ENCODE results near the gene CNTN4.

Gene CNTN4

DNA sequence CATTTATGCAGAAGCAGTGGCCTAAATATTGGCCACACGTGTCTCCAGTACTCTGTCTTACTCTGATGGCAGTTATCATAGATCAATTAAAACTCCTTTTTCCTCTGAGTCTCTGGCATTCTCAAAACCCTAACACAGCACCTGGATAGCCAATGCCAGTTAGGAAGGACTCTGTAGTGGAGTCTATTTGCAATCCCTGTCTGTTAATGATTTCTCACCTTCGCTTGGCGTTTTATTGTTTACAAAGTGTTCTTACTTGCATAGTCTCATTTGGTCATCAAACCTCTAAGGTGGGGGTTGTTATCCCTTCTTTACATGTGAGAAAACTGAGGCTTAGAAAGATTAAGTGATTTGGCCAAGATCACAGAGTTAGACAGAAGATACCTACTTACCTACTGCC is 752.7 kb downstream of the CNTN4 start:
- Mint-ChIP-seq H3K9me3 (no peaks in the 10 kb centered on the region), H3K27me3 (no peaks in the 10 kb centered on the region), H3K27ac (no peak overlapping the region), H3K4me1 (no peaks in the 10 kb centered on the region), H3K4me3 (no peak overlapping the region)
- no peak for ATAC-seq
- no peak for DNase-seq

DNA sequence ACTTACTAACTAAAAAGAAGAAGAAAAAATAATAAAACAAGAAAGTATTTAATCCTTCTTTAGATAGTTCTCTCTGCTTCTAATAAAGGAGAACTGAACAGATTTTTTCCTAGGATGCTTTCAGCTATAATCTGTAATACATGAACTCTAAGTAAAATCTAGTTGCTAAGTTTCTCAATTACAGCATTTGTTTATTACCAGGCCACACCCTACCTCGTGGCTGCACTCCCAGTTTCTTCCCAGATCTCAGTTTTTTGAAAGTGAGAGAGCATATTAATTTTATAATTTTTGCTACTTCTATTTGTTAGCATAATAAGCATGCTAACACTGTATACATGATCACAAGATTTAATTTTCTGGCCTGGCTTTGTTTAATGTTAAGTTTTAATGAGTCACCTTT is 753.2 kb downstream of the CNTN4 start:
- Mint-ChIP-seq H3K4me1 (no peaks in the 10 kb centered on the region), H3K27me3 (no peaks in the 10 kb centered on the region), H3K4me3 (no peak overlapping the region), H3K9me3 (no peaks in the 10 kb centered on the region), H3K27ac (no peak overlapping the region)
- ATAC-seq: no peak
- no peak for DNase-seq

DNA sequence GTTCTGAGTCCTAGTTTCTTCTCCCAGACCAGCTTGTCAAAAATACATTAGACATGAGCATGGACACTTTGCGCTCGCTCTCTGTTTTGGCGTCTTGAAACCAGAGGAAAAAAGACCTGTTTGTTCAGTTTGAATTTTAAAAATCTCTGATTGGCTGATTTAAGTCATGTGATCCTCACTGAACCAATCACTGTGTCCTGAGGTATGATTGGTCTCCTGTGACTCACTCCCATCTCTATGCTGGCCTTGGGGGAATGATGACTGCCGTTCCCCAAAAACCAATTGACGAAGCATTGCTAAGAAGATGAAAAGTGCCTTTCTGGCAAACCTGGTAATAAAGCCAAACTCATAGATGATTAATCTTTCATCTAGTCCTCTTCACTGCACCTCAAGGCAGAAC is 755.0 kb downstream of the CNTN4 start:
- Mint-ChIP-seq H3K27me3 (no peaks in the 10 kb centered on the region), H3K4me1 (no peaks in the 10 kb centered on the region), H3K4me3 (no peak overlapping the region), H3K27ac (no peak overlapping the region), H3K9me3 (no peaks in the 10 kb centered on the region)
- no peak for ATAC-seq
- no peak for DNase-seq

DNA sequence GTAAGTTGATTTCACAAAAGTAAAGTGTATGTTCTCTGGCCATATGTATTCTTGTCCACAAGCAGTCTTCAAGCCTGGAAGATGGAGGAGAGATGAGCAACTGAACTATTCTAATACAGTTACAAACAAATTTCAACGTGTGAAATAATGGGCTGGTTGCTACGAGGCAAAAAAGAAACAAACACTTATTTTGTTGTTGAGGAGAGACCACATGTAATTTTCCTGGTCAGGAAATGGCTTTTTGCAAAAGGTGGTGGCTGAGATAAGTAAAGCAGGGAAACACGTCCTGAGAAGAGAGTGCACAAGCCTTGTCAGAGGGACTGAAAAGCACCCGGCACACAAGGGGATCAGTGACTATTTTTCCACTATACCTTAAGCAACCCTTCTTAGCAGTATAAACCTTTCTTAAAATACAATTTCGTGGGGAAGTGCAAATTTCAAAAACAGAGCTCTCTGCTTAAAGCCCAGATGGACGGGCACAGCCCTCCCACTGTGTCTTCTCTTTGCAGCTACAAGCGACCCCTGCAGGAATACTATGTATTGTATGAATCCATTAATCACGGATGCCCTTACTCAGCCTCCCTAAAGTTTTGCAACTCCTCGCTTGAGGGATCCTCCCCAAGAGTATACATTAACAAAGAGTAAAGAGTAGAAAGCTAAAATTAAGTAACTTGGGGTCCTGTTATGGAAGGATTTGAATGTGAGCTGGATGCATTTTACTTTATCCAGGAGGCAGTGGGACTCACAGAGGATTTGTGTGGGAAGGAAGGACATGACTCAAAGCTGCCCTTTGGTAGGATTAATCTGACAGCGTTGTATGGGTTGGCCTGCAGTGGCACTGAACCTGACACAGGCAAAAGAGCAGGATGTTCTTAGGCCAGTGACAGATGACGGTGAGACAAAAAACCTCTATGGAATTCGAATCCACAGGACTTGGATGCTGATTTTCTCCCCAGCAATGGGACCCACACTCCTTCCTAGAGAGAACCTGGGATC is 757.8 kb downstream of the CNTN4 start:
- ATAC-seq: no peak
- Mint-ChIP-seq H3K4me3 (no peak overlapping the region), H3K27me3 (no peaks in the 10 kb centered on the region), H3K9me3 (no peaks in the 10 kb centered on the region), H3K4me1 (no peaks in the 10 kb centered on the region), H3K27ac (no peak overlapping the region)
- no peak for DNase-seq

DNA sequence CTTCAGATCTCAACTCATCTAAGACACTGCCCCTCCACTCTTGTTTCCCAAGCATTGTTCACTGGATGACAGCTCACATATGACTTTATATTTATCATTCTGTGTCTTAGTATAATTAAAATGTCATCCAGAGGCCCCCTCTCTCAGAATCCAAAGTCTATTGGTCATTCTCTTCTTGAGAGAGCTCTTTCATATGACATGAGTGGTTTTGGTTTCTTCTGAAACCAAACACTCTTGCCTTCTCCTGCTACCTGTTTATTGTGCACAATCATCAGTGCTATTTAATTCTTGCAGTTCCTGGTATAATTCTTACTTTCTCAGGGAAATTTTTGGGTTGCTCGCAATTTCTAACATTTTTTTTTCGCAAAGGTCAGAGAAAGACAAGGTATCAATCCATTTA is 762.0 kb downstream of the CNTN4 start:
- no peaks in the 10 kb centered on the region for H3K27me3 Mint-ChIP-seq
- ATAC-seq: no peak
- no peak for DNase-seq
- no peak overlapping the region for H3K27ac Mint-ChIP-seq
- H3K4me3 Mint-ChIP-seq: no peak overlapping the region
- no peaks in the 10 kb centered on the region for H3K4me1 Mint-ChIP-seq
- H3K9me3 Mint-ChIP-seq: no peaks in the 10 kb centered on the region

DNA sequence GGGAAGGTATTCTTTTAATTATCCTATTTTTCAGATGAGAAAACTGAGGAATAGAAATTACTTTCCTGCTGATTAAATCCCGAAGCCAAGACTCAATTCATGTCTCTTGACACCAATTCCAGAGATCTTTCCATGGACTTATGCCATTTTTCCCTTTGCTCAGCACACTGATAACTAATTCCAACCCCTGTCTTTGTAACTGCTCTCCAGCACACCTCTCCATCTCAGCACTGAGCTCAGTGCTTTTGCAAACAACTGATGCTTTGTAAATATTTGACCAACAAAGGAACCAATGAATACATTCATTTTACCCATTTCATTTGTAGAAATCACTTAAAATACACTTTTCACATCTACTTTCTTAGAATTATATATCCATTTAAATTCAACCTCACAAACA is 762.5 kb downstream of the CNTN4 start:
- Mint-ChIP-seq H3K9me3 (no peaks in the 10 kb centered on the region), H3K4me3 (no peak overlapping the region), H3K4me1 (no peaks in the 10 kb centered on the region), H3K27me3 (no peaks in the 10 kb centered on the region), H3K27ac (no peak overlapping the region)
- ATAC-seq: no peak
- no peak for DNase-seq

DNA sequence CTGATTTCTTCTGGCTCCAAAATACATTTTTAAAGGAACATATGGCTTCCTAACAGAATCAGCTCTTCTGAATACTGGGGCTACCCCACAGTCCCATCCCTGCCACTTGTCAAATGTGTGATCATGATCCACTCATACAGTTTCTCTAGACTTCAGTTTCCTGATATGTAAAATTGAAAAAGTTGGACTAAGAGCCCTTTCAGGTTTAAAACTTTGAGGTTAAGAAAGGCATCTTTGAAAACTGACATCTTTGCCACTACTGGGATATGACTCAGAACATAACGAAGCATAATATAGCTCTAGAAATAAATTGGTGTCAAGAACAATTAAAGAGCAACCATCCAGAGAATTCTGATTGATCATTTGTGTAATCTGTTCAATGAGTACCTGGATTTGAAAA is 763.3 kb downstream of the CNTN4 start:
- Mint-ChIP-seq H3K27me3 (no peaks in the 10 kb centered on the region), H3K27ac (no peak overlapping the region)
- no peak for ATAC-seq

DNA sequence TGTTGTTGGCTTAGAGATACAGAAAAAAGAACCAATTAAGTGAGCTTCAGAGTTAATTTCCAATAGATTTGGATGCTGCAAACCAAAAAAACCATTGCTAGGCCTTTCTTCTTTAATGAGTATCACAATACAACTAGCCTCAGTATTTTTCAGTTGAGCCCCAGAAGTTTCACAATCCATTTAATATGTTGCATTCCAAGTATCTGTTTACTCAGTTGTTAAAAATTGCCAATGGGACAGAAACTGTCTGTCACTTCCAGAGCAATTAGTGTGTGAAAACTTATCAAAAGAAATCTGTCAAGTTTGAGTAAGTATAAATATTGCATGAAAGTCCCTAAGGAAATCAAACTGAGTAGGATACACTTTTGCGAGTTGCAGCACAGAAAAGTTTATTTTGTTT is 763.7 kb downstream of the CNTN4 start:
- H3K4me1 Mint-ChIP-seq: no peaks in the 10 kb centered on the region
- H3K27me3 Mint-ChIP-seq: no peaks in the 10 kb centered on the region
- no peak for ATAC-seq
- no peak for DNase-seq
- H3K9me3 Mint-ChIP-seq: no peaks in the 10 kb centered on the region
- H3K4me3 Mint-ChIP-seq: no peak overlapping the region
- no peak overlapping the region for H3K27ac Mint-ChIP-seq

More for the DNA sequence above, 763.3 kb downstream of the CNTN4 start:
- no peak for DNase-seq
- no peaks in the 10 kb centered on the region for H3K9me3 Mint-ChIP-seq
- no peak overlapping the region for H3K4me3 Mint-ChIP-seq
- H3K4me1 Mint-ChIP-seq: no peaks in the 10 kb centered on the region

DNA sequence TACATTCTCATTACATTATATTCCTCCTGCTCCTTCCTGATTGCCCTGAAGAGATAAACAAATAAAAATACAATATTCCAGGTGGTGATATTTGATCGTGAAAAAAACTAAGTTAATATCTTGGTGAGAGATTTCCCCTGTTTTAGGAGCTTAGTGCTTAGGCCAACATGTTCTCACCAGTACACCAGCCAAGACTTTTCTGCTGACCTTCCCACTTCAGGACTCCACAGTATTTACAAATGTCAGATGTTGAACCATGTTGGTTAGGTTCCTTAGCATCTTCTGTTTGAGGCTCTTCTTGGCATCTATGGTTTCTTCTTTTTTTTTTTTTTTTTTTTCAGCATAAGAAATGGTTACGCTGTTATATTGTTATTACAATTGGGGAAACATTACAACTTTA is 764.5 kb downstream of the CNTN4 start:
- ATAC-seq (no peak), DNase-seq (no peak)
- H3K27me3 Mint-ChIP-seq: no peaks in the 10 kb centered on the region
- no peak overlapping the region for H3K4me3 Mint-ChIP-seq
- no peaks in the 10 kb centered on the region for H3K4me1 Mint-ChIP-seq
- no peaks in the 10 kb centered on the region for H3K9me3 Mint-ChIP-seq
- H3K27ac Mint-ChIP-seq: no peak overlapping the region

DNA sequence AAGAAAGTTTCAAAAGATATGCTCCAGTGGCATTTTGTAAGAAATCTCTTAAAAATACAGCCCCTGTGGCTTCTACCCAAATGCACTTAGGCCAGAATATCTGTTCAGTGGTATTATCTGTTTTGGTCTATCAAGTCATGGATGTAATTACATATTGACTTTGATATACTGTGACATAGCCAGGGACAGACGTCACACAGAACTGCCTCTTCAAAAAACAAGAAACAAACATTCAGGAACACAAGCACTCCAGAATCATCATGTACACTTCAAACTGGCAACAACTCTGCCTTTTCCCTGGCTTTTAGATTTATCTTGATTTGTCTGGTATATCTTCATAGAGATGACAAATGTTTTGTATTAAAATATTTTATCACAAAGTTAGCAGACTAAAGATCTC is 771.2 kb downstream of the CNTN4 start:
- Mint-ChIP-seq H3K27ac (no peak overlapping the region), H3K4me1 (no peaks in the 10 kb centered on the region), H3K4me3 (no peak overlapping the region), H3K27me3 (peaks cover 6% of the 10 kb centered on the region), H3K9me3 (no peaks in the 10 kb centered on the region)
- ATAC-seq (no peak), DNase-seq (no peak)

DNA sequence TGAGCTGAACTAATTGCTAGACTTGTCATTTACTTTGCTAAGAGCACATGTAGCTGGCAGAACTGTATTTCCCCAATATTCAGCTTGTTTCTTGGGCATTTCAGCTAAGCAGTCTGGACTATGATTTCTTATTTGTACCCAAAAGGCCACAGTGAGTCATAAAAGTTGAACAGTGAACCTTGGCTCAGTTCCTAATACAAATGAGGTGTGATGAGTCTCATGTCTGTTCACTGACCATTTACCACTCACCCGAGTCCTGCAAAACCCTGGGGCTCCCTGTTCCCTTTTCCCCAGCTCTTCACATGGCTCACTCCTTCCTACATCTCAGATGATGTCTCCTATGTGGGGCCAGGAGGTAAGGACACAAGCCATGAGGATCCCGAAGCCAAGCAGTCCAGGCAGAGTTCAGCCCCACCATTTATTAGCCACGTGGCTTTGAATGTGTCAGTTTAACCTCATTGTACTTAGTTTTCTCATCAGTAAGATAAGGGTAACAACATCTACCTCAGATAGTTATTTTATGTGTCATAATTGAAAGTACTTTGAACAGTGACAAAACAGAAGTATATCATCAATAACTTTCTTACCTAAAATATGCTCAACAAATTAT is 772.2 kb downstream of the CNTN4 start:
- ATAC-seq (no peak), DNase-seq (no peak)
- no peaks in the 10 kb centered on the region for H3K4me1 Mint-ChIP-seq
- H3K9me3 Mint-ChIP-seq: no peaks in the 10 kb centered on the region
- H3K27me3 Mint-ChIP-seq: peaks cover 6% of the 10 kb centered on the region
- H3K27ac Mint-ChIP-seq: no peak overlapping the region
- H3K4me3 Mint-ChIP-seq: no peak overlapping the region

DNA sequence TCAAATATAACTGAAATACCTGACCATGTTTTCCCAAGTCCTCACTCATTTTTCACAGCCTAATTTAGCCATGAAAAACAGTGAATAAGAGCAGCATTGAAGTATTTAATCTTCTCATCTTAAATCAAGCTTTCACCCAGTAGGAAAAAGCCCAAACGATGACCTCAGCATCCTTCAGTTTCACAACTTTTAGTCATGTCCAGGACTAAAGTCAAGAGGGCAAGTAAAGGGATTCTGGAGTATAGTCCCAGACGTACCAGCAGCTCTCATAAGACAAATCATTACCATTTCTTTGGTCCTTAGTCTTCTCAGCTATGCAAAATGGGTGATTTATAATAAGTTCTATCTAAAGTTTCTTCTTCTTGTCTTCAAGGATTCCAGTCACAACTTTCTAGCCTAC is 774.2 kb downstream of the CNTN4 start:
- DNase-seq: no peak
- H3K4me1 Mint-ChIP-seq: no peaks in the 10 kb centered on the region
- no peak overlapping the region for H3K4me3 Mint-ChIP-seq
- H3K9me3 Mint-ChIP-seq: no peaks in the 10 kb centered on the region
- no peak overlapping the region for H3K27ac Mint-ChIP-seq
- H3K27me3 Mint-ChIP-seq: peaks cover 6% of the 10 kb centered on the region
- no peak for ATAC-seq

DNA sequence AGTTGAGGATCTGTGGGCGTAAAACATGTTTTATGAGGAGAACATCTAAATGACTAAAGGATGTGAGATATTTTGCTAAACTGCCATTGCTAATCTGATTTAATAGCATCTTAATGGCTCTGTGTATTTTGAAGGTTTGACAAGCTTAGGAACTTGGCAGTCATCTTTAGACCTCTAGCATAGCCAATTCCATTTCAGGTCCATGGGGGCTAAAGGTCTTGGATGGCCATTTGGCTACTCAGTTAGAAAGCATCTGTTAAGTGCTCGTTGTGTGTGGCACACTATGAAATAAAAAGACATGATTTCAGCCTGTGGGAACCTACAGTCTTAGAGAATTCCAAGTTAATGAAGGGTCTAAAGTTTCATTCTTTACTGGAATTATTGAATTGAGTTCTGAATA is 775.3 kb downstream of the CNTN4 start:
- ATAC-seq (no peak), DNase-seq (no peak)
- Mint-ChIP-seq H3K4me3 (no peak overlapping the region), H3K4me1 (no peaks in the 10 kb centered on the region), H3K27ac (no peak overlapping the region), H3K27me3 (peaks cover 6% of the 10 kb centered on the region), H3K9me3 (no peaks in the 10 kb centered on the region)

DNA sequence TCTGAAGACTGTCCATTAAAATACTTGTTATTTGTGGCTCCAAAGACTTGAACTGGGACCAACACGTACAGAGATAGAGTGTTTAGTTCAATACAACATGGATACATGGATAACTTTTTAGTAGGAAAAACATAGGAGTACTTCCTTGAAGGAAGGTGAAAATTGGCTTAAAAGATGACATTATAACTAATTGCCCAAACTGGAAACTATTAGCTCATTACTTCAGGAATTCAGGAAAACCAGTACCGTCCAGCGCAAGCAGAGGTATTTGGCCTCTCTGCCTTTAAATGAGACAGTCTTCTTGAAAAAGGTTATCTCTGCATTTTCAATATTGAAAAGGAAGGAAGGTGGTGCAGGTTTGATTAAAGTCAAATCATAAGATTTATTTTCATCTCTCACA is 777.0 kb downstream of the CNTN4 start:
- no peak overlapping the region for H3K4me3 Mint-ChIP-seq
- DNase-seq: no peak
- H3K27ac Mint-ChIP-seq: no peak overlapping the region
- H3K9me3 Mint-ChIP-seq: no peaks in the 10 kb centered on the region
- H3K4me1 Mint-ChIP-seq: no peaks in the 10 kb centered on the region
- ATAC-seq: no peak
- peaks cover 6% of the 10 kb centered on the region for H3K27me3 Mint-ChIP-seq

DNA sequence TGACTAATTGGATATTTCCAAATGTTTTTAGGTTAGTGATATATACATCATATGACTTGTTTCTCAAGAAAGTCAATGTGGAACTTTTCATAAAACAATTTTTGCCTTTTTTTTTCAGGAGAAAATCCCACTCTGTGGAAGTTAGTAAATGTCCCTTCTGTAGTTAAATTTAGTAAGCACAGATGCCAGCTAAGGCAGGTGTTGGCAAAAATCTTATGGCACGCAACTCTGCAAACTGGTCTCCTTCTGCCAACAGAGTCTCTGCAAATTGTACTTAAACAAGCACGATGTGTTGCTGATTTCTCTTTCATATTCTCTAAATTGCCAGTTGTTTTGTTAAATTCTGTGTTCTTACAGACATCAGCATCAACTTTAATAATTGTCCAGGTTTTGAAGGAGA is 777.7 kb downstream of the CNTN4 start:
- Mint-ChIP-seq H3K27me3 (peaks cover 6% of the 10 kb centered on the region), H3K4me3 (no peak overlapping the region), H3K9me3 (no peaks in the 10 kb centered on the region), H3K27ac (no peak overlapping the region), H3K4me1 (no peaks in the 10 kb centered on the region)
- ATAC-seq (no peak), DNase-seq (no peak)

DNA sequence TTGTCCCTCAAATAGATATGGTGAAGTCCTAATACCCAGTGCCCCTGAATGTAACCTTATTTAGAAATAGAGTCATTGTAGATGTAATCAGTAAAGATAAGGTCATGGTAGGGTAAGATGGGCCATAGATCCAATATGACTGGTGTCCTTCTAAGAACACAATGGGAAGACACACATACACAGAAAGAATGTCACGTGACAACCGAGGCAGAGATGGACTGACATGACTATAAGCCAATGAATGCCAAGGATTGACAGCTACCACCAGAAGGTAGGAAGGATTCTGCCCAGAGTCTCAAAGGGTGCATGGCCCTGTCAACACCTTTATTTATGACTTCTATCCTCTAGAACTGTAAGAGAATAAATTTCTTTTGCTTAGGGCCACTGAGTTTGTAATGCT is 780.4 kb downstream of the CNTN4 start:
- H3K4me3 Mint-ChIP-seq: no peak overlapping the region

More for the DNA sequence above, 780.4 kb downstream of the CNTN4 start:
- no peak overlapping the region for H3K27ac Mint-ChIP-seq
- ATAC-seq (no peak), DNase-seq (no peak)
- H3K27me3 Mint-ChIP-seq: no peaks in the 10 kb centered on the region
- H3K9me3 Mint-ChIP-seq: no peaks in the 10 kb centered on the region
- no peaks in the 10 kb centered on the region for H3K4me1 Mint-ChIP-seq

Measured in stimulated activated naive CD8-positive, alpha-beta T cell treated with anti-CD3 and anti-CD28 coated beads, Interleukin-15, amount 100 ng/mL, for 72 hours (primary cell).